Ascending aorta (tissue), 2 donors: ENCODE data around the gene RAB6B. TPM values are rescaled to one million over a fixed set of nuclear protein-coding genes. Genes with fewer than 3 reads are reported as not detected.

Experiments
- DNase-seq, 2 donors: peaks; one replicate each; pipeline ENCODE4 v3.0.0-alpha.2; 2019; ENCODE audit warnings: low spot score in 2 of 2
- H3K27ac ChIP-seq, 2 donors: fragments of 200-600 bp; sonication (generic); one replicate each; pipeline ENCODE4 v1.5.1; 2016 to 2017; ENCODE audit warnings: mild to moderate bottlenecking in 1 of 2
- H3K27me3 ChIP-seq: fragments of 200-600 bp; sonication (generic); one replicate; pipeline ENCODE4 v1.5.1; 2017
- H3K36me3 ChIP-seq, 2 donors: fragments of 200-600 bp; sonication (generic); one replicate each; pipeline ENCODE4 v1.5.1; 2016
- H3K4me1 ChIP-seq, 2 donors: fragments of 200-600 bp; sonication (generic); one replicate each; pipeline ENCODE4 v1.5.1; 2016 to 2017; ENCODE audit warnings: mild to moderate bottlenecking in 1 of 2
- H3K4me3 ChIP-seq, 2 donors: fragments of 200-600 bp; sonication (generic); one replicate each; pipeline ENCODE4 v1.5.1; 2016 to 2017; ENCODE audit warnings: mild to moderate bottlenecking in 1 of 2
- H3K9me3 ChIP-seq, 2 donors: fragments of 200-600 bp; sonication (generic); one replicate each; pipeline ENCODE4 v1.5.1; 2016
- CTCF ChIP-seq, 3 experiments: fragments of 200-600 bp in 2 of 3; fragments of 450-650 bp in 1 of 3; sonication (generic) in 2 of 3; IDR thresholded peaks; one replicate each; pipeline ENCODE4 v1.5.1; 2016 to 2019; ENCODE audit warnings: antibody characterized with exemption in 3 of 3, mild to moderate bottlenecking in 1 of 3, moderate library complexity in 1 of 3
- intact Hi-C: fragments of 100-400 bp; cut with DNase I; formaldehyde crosslinking; loops from one replicate; pipeline ENCODE4 v1.15.1; 2023
- total RNA-seq: library from RNA; depleted of rRNA; stranded (reverse); fragments of >200 nt; gene quantifications from one replicate; pipeline ENCODE4 v1.1.0, GENCODE V29; 2016

The RAB6B gene
- total RNA-seq, 1 donor from 2014 or later: 0.75 TPM

DNA sequence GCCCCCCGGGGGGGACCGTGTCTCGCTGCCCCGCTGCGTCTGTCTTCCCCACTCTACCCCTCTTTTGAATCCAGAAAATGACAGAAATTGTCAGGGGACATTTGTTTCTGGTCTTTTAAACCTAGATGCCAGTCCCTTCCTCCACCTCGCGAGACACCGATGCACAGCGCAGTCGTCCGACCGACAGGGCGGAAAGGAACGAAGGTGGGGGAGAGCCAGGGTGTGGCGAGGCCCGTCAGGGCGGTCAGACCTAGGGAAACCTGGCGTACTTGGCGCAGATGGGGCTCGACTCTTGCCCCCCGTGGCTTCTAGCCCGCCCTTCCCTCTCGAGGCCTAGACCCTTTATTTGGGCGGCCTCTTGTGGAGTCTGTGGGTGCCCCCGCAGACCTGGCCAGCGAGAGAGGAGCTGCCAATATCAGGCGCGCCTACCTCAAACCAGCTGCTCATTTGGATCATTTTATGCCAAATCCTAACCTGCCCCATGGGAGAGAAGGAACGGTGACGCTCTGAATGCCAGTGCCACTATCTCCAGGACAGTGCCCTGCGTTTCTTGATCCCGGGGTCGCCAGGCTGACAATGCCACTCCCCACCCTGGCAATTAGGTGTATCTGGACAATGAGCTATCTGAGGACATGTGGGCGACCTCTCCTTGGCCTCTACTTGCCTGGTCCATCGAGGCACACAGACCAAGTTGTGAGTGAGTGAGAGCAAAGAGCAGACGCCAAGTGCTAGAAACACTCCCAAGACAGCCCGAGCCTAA lies 500 bp upstream of the RAB6B start:
- no peak for TF ChIP-seq CTCF (IDR thresholded peaks at IDR 0.05)
- H3K36me3 ChIP-seq: no peaks in the 10 kb centered on the region
- peaks cover 0 to 6% of the 10 kb centered on the region in 2 donors for H3K4me1 ChIP-seq
- DNase-seq: no peak
- no peaks in the 10 kb centered on the region for H3K9me3 ChIP-seq
- H3K4me3 ChIP-seq: peak overlapping the region; percentile 64 to 71
- H3K27ac ChIP-seq: no peak overlapping the region
- no peaks in the 10 kb centered on the region for H3K27me3 ChIP-seq
- intact Hi-C loops: no loop called here

- Histone ChIP-seq H3K27ac (no peak overlapping the region), H3K27me3 (no peaks in the 10 kb centered on the region), H3K9me3 (no peaks in the 10 kb centered on the region), H3K4me3 (peak overlapping the region; percentile 64 to 71), H3K4me1 (peaks cover 0 to 6% of the 10 kb centered on the region in 2 donors), H3K36me3 (no peaks in the 10 kb centered on the region)
- no peak for DNase-seq
- intact Hi-C loops: no loop called here
- TF ChIP-seq CTCF (IDR thresholded peaks at IDR 0.05): no peak
Measured at GRCh38 chr3:133894353-133895207, 1.1 kb downstream of the RAB6B start.

- Histone ChIP-seq H3K9me3 (no peaks in the 10 kb centered on the region), H3K4me3 (no peak overlapping the region), H3K36me3 (no peaks in the 10 kb centered on the region), H3K27me3 (no peaks in the 10 kb centered on the region), H3K27ac (no peak overlapping the region), H3K4me1 (peaks cover 0 to 6% of the 10 kb centered on the region in 2 donors)
- DNase-seq: no peak
- no peak for TF ChIP-seq CTCF (IDR thresholded peaks at IDR 0.05)
- intact Hi-C loops: no loop called here
Measured at GRCh38 chr3:133893683-133894352, 1.9 kb downstream of the RAB6B start.

- DNase-seq: no peak
- Histone ChIP-seq H3K27ac (no peak overlapping the region), H3K9me3 (no peaks in the 10 kb centered on the region), H3K4me1 (peaks cover 0 to 6% of the 10 kb centered on the region in 2 donors), H3K27me3 (no peaks in the 10 kb centered on the region), H3K4me3 (no peak overlapping the region), H3K36me3 (no peaks in the 10 kb centered on the region)
- TF ChIP-seq CTCF (IDR thresholded peaks at IDR 0.05): no peak
- intact Hi-C loops: no loop called here
Measured at GRCh38 chr3:133892541-133893231, 3.0 kb downstream of the RAB6B start.

- Histone ChIP-seq H3K27ac (no peak overlapping the region), H3K36me3 (no peaks in the 10 kb centered on the region), H3K27me3 (no peaks in the 10 kb centered on the region), H3K4me1 (peaks cover 0 to 6% of the 10 kb centered on the region in 2 donors), H3K9me3 (no peaks in the 10 kb centered on the region), H3K4me3 (no peak overlapping the region)
- TF ChIP-seq CTCF (IDR thresholded peaks at IDR 0.05): no peak
- intact Hi-C loops: no loop called here
- no peak for DNase-seq
Measured at GRCh38 chr3:133891662-133892378, 3.9 kb downstream of the RAB6B start.
